ENCODE data around the gene RPS19. TPM values are rescaled to one million over a fixed set of nuclear protein-coding genes. Genes with fewer than 3 reads are reported as not detected.
A peak's percentile ranks its signal among the peaks of the same experiment; 100 is the strongest.

Gene RPS19
- total RNA-seq, 1 experiment from 2014 or later: 3,020 TPM

- TSS peak; percentile 3 for BruUV-seq (replicated peaks)
- intact Hi-C loops (cut with micrococcal nuclease): loop anchor here (1.0 kb wide), 2 partner anchors 78 to 85 kb away; no protein-coding TSS in a partner anchor
- no peaks in the 10 kb centered on the region for H3K9me3 ChIP-seq (ENCODE audit: control insufficient read depth in 1 of 2, insufficient read depth in 1 of 2, low read depth in 1 of 2, low read length in 2 of 2)
- no peak for TF ChIP-seq FOSL1 (IDR thresholded peaks at IDR 0.05; ENCODE audit: low read depth)
- no peak for TF ChIP-seq SRF (IDR thresholded peaks at IDR 0.05; ENCODE audit: low read depth)
- peak; percentile 89 for TF ChIP-seq RAD21 (IDR thresholded peaks at IDR 0.05; ENCODE audit: low read depth)
- no peak for TF ChIP-seq MAX (IDR thresholded peaks at IDR 0.05)
- TF ChIP-seq ELF1 (IDR thresholded peaks at IDR 0.05; ENCODE audit: borderline replicate concordance, low read depth): no peak
- TF ChIP-seq REST (IDR thresholded peaks at IDR 0.05; ENCODE audit: low read depth): no peak
- peak; percentile 76 for TF ChIP-seq POLR2AphosphoS5 (IDR thresholded peaks at IDR 0.05; ENCODE audit: low read depth, low read length)
- TF ChIP-seq CEBPB (IDR thresholded peaks at IDR 0.05; ENCODE audit: low read depth): no peak
- no peak for TF ChIP-seq EZH2phosphoT487 (IDR thresholded peaks at IDR 0.05; ENCODE audit: borderline replicate concordance)
- TF ChIP-seq EGR1 (IDR thresholded peaks at IDR 0.05; ENCODE audit: low read depth): no peak
- no peak for TF ChIP-seq ZBTB33 (IDR thresholded peaks at IDR 0.05; ENCODE audit: extremely low read depth, insufficient replicate concordance, low read length)
- no peak for TF ChIP-seq ZNF274 (IDR thresholded peaks at IDR 0.05; ENCODE audit: low read depth, low read length)
- TF ChIP-seq POLR2A (IDR thresholded peaks at IDR 0.05; ENCODE audit: borderline replicate concordance, extremely low read depth, insufficient read depth, insufficient read length): no peak
- TF ChIP-seq SP1 (IDR thresholded peaks at IDR 0.05; ENCODE audit: low read depth): no peak
- TF ChIP-seq CBX3 (IDR thresholded peaks at IDR 0.05; ENCODE audit: low read depth): no peak
- TF ChIP-seq JUND (IDR thresholded peaks at IDR 0.05): no peak; the same call in 1 of the 2 replicates
- TF ChIP-seq, protein P1, sequence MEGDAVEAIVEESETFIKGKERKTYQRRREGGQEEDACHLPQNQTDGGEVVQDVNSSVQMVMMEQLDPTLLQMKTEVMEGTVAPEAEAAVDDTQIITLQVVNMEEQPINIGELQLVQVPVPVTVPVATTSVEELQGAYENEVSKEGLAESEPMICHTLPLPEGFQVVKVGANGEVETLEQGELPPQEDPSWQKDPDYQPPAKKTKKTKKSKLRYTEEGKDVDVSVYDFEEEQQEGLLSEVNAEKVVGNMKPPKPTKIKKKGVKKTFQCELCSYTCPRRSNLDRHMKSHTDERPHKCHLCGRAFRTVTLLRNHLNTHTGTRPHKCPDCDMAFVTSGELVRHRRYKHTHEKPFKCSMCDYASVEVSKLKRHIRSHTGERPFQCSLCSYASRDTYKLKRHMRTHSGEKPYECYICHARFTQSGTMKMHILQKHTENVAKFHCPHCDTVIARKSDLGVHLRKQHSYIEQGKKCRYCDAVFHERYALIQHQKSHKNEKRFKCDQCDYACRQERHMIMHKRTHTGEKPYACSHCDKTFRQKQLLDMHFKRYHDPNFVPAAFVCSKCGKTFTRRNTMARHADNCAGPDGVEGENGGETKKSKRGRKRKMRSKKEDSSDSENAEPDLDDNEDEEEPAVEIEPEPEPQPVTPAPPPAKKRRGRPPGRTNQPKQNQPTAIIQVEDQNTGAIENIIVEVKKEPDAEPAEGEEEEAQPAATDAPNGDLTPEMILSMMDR (IDR thresholded peaks at IDR 0.05 in 2 of 3, conservative IDR thresholded peaks at IDR 0.05 in 1 of 3; ENCODE audit: borderline replicate concordance in 1 of 3, insufficient read depth in 1 of 3, low read depth in 2 of 3, low read length in 2 of 3): peak; percentile 86 to 94 (median 88)
- TF ChIP-seq ATF3 (IDR thresholded peaks at IDR 0.05): no peak
These were observed 13.0 kb downstream of the RPS19 start for GRCh38 chr19:41872775-41873647.

More at GRCh38 chr19:41872775-41873647, 13.0 kb downstream of the RPS19 start:
- ChIA-PET POLR2A (interaction anchor here (0.7 to 5.2 kb wide), 8 partner anchors 8 to 86 kb away, joined by 3 to 36 read pairs (median 4); partner anchors contain the start of genes RABAC1 and RPS19), RAD21 (ENCODE audit: low non-redundant PET in 1 of 2, low total read pairs in 2 of 2, uncharacterized antibody in 2 of 2, unreplicated experiment in 2 of 2) (interaction anchor here (0.6 to 0.9 kb wide), 3 partner anchors 77 to 85 kb away, joined by 3 to 4 read pairs (median 3); no protein-coding TSS in a partner anchor), CTCF (interaction anchor here (0.6 to 1.8 kb wide), 13 partner anchors 9 to 203 kb away, joined by 3 to 16 read pairs (median 5); partner anchors contain the start of genes ARHGEF1, RABAC1, RPS19 and ZNF574)
- Histone ChIP-seq H4K20me1 (ENCODE audit: insufficient read depth) (peaks cover 31% of the 10 kb centered on the region; the same call in 1 of the 2 replicates), H3K4me3 (replicated peaks in 1 of 2; ENCODE audit: low read depth in 1 of 2, low read length in 2 of 2) (no peak overlapping the region), H3K4me1 (ENCODE audit: control insufficient read depth in 1 of 2, insufficient read depth in 2 of 2, low read length in 2 of 2) (peaks cover 0 to 27% of the 10 kb centered on the region in 2 experiments; a peak in 2 of 4 replicates), H3K27me3 (ENCODE audit: insufficient read depth, low read length) (no peaks in the 10 kb centered on the region), H3K4me2 (ENCODE audit: low read length) (no peak overlapping the region), H3K36me3 (ENCODE audit: control insufficient read depth in 1 of 2, insufficient read depth in 2 of 2, low read length in 2 of 2) (peaks cover 24 to 36% of the 10 kb centered on the region in 2 experiments), H3K9me2 (ENCODE audit: insufficient read depth) (no peaks in the 10 kb centered on the region), H3K9ac (ENCODE audit: low read length) (no peak overlapping the region), H2AFZ (ENCODE audit: low read depth, low read length, poor library complexity, severe bottlenecking) (no peak overlapping the region), H3K79me2 (ENCODE audit: insufficient read depth, low read length) (peaks cover 21% of the 10 kb centered on the region), H3K27ac (ENCODE audit: low read depth, low read length) (peak overlapping the region; percentile 51)
- DNase-seq (ENCODE audit: low read depth, low spot score): peak; percentile 63
- peak; percentile 83 for ATAC-seq

All from HCT116 (cell line).